NK-92 treated with Interleukin-12 subunit alpha and Interleukin-12 subunit beta, amount 100 ng/mL, for 24 hours (cell line): Measurements from ENCODE around the gene FUOM.

Experiments used
- DNase-seq: peaks from one replicate; lab custom pipeline; 2025; lab: John Stamatoyannopoulos, UW

Gene FUOM

DNA sequence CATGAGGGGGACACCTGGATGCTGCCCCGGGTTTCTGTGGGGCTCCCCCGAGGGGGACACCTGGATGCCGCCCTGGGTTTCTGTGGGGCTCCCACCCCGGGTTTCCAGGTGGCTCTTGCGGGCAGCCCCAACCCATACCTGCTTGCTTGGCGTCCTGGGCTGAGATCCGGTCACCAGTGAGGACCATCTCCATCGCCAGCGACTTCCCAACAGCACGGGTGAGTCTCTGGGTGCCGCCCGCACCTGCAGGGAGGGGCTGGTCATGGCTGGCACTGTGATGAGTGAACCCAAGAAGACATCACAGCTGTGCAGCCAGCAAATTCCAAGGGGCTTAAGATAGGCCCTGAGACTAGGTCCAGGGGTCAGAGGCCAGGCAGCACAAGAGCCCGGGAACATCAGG is 8.9 kb upstream of the FUOM start:
- no peak for DNase-seq

DNA sequence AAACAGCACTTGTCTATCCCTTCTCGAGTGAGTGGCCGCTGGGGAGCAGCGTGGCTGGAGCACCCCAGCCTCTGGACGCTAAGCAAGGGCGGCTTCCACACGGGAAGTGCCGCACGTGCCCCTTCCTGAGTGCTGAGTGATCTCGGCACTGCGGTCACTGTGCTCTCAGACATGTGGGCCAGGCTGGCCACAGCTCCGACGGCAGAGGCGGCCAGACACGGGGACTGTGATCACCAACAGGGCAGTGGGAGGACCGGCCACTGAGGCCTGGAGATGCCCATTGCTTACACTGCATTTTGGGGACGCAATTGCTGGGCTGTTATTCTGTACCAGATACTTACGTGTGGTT is 8.3 kb upstream of the FUOM start:
- DNase-seq, result no peak

DNA sequence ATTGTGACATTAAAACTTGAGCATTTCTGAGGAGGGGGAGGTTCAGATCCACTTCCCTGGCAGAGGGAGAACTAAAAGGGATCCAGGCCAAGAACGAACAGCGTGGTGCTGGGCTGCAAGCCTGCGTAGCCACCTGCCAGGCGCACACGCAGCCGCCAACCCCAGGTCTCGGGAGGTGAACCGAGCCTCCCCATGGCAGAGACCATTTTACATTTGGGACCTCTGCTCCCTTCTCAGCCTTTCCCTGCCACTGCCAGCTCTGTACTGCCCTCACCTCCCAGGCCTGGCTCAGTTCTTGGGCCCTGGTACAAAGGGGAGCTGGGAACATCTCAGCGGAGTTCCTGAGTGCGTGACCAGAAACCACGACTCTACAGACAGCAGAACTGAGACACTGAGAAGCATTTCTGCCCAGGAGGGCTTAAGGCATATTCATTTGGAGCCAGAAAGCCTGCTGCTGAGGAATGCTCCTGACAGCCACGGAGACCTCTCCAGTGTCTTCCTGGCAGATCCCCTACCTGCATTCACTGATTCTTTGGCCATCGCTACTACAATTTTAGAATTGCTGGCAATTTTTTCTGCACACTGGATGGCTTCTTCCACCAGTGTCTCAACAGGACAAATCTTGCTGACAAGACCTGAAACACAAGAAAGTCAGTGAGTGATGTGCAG is 7.8 kb upstream of the FUOM start:
- no peak for DNase-seq

DNA sequence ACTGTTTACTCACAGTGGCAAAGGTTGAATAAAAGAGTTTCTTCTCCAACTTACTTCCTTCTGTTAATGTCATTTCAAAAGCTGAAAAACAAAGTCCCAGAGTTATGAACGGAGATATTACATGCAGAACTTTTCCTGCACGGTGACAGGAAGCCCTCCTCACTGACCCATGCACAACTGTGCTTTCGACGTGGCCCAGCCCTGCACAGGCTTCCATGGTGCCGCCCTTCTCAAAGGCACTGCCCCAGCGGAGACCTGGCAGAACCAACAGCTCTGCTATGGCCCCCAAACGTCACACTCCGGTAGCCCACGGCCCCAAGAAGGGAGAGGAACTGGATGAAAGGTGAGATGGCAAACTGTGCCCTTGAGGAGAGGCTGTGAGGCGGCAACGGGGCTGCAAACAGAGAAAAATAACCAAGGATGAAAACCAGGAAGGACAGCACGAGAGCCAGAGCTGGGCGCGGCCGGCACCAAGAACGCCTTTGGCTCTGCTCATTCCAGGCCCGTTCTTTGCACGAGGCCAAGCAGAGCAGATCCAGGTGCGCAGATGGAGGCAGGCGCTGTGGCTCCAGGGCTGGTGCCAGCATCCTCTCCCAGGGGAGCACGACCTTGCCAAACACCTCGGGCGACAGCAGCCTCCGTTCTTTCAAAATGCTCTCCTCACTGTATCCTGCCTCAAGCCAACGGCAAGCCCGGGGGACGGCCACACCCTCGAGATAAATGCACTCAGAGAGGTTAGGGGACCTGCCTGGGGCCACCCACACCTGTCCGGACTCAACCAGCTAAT is 7.0 kb upstream of the FUOM start:
- DNase-seq, result no peak

DNA sequence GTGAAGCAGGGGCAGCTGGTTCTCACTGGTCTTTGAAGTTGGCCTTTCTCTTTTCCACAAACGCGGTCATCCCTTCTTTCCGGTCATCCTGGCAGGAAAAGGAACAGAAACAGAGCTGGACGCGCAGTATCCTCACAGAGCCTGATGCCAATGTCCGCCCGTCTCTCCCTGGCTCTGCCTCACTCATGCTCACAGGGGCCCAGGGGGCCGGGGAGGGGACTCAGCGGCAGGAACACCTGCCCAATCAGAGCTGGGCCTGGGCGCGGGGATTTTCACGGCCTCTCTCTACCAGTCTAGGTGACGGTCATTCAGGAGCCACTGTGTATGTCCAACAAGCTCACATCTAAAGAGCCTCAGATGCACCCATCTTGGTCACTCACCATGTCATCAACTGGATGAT is 5.0 kb upstream of the FUOM start:
- no peak for DNase-seq

DNA sequence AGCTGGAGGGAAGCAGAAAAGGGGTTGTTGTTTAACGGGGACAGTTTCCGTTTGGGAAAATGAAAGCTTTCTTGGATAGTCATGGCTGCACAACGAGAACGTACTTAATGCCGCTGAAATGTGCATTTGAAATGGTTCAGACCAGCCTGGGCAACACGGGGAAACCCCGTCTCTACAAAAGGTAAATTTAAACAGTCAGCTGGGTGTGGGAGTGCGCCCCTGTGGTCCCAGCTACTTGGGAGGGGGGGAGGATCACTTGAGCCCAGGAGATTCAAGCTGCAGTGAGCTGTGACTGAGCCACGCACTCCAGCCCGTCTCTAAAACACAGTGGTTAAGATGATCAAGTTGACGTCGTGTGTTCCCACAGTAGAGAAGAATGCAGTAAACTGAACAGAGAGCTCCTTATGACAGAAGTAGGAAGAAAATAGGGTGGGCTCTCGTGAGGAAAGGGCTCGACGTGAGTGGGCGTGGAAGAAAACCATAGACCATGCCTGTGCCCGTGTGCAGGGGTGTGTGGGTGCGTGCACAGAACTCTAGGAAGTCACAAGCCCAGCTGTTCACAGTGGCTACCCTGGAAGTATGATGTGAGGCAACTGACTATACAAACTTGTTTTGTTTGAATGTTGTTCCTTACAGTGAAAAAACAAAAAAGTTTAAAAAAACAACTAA is 4.1 kb upstream of the FUOM start:
- DNase-seq, result no peak

DNA sequence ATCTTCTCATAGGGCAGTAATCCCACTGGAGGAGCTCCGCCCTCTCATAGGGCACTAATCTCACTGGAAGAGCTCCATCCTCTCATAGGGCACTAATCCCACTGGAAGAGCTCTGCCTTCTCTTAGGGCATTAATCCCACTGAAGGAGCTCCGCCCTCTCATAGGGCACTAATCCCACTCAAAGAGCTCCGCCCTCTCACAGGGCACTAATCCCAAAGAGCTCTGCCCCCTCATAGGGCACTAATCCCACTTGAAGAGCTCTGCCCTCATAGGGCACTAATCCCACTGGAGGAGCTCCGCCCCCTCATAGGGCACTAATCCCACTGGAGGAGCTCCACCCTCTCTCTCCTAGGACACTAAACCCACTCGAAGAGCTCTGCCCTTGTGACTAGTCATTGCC is 3.4 kb upstream of the FUOM start:
- no peak for DNase-seq

DNA sequence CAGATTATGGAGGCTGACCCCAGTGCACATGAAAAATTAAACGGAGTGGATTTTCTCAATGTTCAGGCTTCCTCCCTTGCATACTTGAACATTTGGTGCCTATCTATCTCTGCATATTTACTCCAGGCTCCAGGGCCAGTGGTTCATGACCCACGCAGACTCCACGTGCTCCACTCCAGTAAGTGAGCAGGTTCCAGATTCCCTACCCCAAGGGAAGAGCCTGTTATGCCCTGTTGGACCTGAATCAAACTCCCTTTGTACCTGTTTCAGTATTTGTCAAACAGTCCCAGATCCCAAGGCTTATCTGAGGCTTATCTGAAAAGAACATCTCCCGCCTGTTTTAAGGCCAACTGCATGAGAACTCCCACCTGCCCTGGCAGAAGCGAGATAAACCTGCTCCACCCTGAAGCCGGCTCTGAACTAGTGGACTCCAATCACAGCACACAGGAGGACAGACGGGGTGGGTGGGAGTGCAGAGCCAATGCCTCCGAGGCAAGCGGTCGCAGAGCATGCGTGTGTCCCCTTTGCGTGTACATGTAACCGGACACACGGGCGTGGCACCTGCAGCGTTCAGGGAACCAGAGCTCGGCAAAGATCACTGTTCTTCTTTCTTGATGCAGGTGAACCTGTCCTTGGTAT is 2.3 kb upstream of the FUOM start:
- DNase-seq, result no peak

DNA sequence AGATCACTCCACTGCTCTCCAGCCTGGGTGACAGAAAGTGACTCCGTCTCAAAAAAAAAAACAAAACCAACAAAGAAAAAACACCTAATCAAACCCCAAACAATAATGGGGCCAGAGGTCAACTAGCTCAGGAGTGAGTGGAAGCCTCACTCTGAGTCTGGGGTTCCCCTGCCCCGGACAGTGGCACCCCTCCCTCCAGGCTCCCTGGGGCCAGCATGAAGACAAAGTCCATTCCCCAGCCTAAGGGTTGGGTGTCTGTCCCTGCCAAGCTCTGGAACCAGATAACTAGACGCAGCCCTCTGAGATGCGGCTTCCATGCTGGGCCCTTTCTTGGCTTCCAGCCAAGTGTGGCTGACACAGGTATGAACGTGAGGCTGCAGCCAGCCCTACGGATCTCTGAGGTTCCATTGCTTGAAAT is 1.7 kb upstream of the FUOM start:
- DNase-seq, result no peak

DNA sequence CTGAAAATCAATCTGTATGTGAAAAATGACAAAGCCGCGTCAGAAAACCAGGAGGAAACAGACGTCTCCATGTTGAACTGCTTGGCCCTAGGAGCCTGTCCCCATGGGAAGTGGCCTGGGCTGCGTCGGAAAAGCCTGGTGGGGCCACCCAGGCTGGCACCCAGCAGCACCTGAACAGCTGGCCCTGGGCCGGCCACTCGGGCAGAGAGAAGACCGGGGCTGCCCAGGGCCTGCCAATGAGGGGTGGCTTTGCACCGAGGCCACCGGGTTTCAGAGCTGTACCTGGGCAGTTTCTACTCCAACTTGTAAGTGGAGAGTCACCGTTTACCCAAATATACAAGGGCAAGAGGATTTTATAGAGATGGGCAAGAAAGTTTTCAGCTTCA is 1.1 kb upstream of the FUOM start:
- no peak for DNase-seq

DNA sequence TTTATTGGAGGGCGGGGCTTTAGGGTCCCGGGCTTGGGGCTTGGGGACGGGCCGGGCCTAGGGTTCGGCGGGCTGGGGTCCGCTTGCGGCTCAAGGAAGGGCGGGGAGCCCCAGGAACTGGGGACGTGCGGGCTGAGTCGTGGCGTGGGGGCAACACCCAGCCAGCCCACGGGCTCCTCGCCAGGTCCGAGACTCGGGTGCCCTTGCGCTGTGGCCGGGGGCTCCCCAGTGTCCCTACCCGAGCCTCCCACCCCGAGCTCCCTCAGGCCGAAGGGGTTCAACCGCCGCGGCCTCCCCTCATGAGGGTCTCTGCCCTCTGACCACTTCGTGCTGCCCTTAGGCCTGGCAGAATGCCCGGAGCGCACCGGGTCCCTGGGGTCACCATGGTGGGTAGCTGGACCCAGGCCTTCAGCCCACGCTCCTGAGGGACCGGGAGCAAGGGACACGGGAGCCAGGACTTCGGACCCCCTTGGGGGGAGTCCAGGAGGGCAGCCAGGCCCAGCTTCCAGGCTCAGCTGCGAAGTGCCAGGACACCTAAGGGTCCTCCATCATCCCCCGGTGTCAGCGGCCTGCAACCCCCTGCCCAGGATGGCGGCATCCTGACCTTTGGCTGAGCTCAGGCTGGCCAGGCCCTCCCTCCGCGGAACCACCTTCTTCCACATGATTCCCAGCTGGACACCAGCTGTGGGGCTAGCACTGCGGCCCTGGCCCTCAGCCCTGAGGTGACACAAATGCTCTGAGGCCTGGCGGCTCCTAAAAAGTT is 524 bp upstream of the FUOM start:
- no peak for DNase-seq

DNA sequence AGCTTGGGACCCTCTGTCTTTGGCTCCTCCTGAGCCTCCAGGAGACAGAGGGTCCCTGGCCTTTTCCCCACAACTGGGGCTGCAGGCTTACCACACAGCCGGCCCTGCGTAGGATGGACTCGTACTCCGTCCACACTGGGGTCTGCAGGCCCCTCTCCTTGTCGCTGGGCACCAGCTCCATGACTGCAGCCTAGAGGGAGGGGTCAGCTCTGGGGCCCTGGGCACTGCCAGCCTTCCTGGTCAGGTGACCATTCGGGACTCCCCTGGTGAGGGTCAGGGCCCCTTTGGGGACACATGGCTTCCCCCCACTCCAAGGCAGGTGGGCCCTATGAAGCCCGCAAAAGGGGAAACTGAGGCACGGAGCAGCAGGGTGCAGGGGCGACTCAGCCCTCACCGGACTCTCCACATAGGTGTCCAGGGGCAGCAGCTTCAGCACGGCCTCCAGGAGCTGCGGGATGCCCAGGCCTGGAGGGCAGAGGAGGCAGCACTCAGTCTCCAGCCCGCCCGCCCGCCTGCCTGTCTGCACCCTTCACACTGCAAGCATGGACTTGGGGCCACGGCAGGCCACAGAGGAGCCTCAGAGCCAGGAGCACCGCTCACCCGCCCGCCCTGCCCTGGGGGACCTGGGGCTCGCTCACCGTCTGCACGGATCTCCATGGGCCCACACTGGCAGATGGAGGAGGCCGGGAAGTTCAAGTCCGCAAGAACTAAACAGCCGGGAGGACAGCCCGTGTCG is 1.1 kb downstream of the FUOM start:
- DNase-seq, result no peak

DNA sequence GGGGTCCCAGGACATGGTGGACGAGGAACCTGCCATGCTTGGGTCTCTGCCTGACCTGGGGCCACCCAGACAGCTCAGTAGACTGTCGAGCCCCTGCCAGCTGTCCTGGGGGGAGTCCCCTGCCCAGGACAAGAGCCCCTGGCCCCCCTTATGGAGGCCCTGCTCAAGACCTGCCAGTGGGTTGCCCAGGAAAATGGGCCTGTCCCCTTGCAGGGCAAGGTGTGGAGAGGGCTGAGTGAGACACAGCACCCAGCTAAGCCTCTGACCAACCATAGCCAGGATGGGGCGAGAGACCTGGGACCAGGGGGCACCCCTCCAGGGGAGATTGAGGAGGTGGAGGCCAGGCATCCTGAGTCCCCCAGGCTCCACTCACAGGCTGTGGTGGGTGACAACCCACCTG is 1.8 kb downstream of the FUOM start:
- no peak for DNase-seq

DNA sequence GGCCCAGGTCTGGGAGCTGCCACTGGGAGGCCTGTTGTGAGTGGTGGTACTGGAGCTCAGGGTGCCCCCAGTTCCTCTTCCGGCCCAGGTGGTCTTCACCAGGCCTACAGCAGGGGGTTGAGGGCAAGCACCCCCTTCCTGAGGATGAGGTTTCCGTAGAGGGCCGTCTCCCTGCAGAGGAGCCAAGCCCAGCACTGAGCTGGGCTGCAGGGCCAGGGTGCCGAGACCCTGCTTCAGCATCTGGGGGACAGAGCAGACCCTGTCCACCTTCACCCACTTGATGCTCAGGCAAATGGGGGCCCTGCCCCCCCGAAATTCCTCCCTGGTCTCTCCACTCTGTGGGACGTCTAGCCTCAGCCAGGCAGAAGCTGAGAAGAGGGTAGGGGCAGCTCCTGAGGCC is 2.6 kb downstream of the FUOM start:
- DNase-seq, result no peak

DNA sequence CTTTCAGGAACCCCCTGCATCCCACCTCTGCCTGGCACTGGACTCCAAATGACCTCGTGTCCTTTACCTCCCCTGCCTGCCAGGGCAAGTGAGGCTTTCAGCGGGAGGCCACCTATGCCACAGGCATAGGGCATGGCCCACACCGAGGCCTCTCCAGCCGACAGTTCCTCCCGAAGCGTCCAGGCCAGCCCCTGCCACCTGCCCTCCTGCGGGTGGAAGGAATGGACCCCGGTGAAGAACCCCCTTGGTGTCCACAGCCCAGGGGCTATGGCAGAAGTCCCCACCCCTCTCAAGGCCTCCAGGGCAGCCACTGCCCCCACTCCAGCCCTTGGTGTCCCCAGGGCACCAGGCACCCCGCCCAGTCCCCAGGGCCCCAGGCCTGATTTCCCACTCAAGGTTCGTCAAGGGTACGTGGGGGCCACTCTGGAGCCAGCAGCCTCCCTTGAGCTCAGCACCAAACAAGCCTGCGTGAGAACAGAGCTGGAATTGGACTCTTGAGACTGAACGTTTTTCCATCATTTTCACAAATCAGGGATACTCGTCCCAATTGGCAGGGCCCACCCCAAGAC is 3.1 kb downstream of the FUOM start:
- DNase-seq, result no peak

DNA sequence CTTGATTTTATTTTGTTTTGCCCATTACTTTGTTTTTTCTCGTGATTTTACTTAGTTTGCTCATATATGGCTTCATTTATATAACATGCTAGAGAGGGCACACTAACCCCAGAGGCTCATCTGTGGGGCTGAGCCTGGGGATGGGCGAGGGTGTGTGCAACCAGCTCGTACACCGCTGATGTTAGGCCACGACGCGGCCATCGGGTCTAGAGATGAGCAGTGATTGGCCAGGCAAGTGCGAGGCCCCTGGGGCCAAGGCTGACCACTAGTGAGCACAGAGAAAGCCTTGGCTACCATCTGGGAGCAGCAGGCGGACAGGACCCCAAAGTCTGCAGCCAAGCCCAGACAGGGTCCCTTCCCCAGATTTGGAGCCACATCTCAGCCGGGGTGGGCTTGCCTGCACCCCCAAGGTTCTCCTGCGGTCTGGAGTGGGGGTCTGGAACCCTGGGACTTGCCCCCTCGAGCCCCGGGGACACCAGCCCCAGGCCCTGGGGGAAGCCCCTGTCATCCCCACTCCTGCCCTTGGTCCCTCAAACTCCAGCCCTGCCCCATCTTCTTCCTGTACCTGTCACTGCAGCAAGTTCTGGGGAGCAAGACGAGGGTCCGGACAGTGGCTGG is 3.7 kb downstream of the FUOM start:
- no peak for DNase-seq

DNA sequence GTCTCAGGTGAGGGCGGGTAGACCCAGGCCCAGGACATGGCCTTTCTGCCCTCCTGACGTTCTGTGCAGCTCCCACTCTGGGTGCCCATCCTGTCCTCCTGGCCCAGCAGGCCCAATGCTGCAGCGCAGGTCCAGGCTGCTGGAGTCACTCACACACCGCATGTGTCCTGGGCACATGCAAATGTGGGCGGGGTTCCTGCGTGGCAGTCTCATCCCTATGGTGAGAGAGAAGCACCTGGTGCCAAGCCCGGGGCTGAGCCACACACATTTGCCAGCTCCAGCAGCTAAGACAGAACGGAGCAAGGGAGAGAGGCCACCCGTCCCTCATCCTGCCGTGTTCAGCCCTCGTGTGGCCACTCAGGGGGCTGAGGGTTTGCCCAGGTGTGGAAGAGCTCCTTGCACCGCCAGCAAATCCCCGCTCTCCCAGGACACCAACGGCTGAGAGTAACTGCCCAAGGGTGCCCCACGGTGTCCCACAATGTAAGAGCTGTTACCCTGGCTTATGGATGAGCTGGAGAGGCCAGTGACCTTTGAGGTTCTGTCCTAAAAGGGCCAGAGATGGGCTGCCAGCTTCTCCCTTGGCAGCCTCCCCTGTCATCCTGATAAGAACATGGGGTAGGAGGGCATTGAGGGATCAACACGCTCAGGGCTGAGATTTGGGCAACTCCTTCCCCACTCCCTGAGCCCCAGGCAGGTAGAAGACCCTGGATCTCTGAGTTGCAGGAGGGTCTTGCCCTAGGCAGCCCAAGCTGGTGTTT is 4.4 kb downstream of the FUOM start:
- DNase-seq, result no peak

DNA sequence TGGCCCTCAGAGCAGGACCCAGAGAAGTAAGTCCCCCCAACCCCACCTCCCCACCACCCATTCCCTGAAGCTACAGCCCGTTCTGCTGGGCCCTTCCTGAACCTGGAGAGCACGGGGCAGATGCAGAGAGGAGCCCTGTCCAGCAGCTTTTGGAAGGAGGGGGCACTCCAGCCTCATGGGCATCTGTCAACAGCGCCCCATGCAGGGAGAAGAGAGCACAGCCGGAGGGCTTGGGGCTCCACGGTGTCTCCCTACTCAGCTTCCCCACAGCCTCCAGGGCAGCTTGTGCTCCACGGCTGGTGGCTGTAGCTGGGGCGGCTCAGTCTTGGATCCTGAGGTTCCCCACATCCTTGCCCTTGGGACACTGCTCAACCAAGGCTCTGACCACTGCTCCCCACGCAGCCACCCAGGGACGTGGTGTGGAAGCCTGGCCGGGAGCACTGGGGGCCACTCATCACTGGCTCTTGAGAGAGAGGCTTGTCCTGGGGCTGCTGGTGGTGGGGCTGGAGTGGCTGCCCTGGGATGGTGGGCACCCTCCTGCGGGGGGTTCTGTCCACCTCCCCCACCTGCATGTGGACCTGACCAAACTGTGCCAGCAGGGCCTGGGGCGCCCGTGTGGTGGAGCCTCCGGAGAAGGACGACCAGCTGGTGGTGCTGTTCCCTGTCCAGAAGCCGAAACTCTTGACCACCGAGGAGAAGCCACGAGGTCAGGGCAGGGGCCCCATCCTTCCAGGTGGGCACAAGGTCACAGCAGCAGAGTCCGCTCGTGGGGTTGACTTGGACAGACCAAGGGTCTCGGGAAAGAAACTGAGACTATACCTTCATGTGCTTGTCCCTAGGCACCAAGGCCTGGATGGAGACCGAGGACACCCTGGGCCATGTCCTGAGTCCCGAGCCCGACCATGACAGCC is 6.2 kb downstream of the FUOM start:
- DNase-seq, result no peak

DNA sequence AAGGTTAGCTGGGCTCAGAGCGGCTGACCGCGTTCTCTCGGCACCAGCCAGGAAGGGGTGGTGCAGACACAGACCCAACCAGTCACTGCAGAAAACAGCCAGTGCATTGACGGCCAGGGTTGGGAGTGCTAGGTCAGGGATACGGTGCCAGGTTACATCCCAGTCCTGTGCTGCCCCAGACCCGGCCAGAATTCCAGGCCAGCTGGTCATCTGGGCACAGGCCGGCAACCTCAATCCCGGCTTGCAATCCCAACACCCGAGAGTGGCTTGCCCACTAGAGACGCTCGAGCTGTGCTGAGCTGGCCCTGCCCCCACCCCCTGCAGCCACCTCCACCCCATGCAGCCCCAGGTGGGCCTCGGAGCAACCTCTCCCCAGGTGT is 6.9 kb downstream of the FUOM start:
- DNase-seq, result no peak
